GM12878 (cell line): ENCODE measurements around the gene RAD51B. TPM values are rescaled to one million over a fixed set of nuclear protein-coding genes. Genes with fewer than 3 reads are reported as not detected.
A peak's percentile ranks its signal among the peaks of the same experiment; 100 is the strongest.

Experiments used
- BACH1 ChIP-seq: fragments of 450-650 bp; IDR thresholded peaks from 2 replicates; pipeline ENCODE4 v1.6.1; 2017; ENCODE audit warnings: mild to moderate bottlenecking, borderline replicate concordance
- BCL11A ChIP-seq: IDR thresholded peaks from 2 replicates; pipeline ENCODE4 v1.6.1; 2011; ENCODE audit warnings: low read depth, low read length
- BHLHE40 ChIP-seq, 2 experiments: fragments of 450-650 bp in 1 of 2; IDR thresholded peaks; 2 replicates each; pipeline ENCODE4 v1.6.1; 2011 to 2017; ENCODE audit warnings: low read depth in 2 of 2, borderline replicate concordance in 1 of 2, improper control_type of control experiment in 1 of 2, low read length in 1 of 2, mild to moderate bottlenecking in 1 of 2
- BRCA1 ChIP-seq: IDR thresholded peaks from 2 replicates; pipeline ENCODE4 v1.6.1; 2011; ENCODE audit warnings: low read depth, low read length, improper control_type of control experiment
- CBFB ChIP-seq: IDR thresholded peaks from 2 replicates; pipeline ENCODE4 v1.6.1; 2016; ENCODE audit warnings: antibody characterized with exemption, low read depth
- E4F1 ChIP-seq: fragments of 450-650 bp; IDR thresholded peaks from 2 replicates; pipeline ENCODE4 v1.6.1; 2018; ENCODE audit warnings: borderline replicate concordance, mild to moderate bottlenecking; ENCODE audit not compliant: partially characterized antibody
- FOS ChIP-seq: IDR thresholded peaks from 3 replicates; pipeline ENCODE4 v1.6.1; 2011; ENCODE audit warnings: borderline replicate concordance; ENCODE audit not compliant: insufficient read length; ENCODE audit errors: extremely low read depth
- GATAD2B ChIP-seq: fragments of 450-650 bp; conservative IDR thresholded peaks from 2 replicates; pipeline ENCODE4 v1.6.1; 2017; ENCODE audit warnings: low read depth, mild to moderate bottlenecking, moderate library complexity
- HDGF ChIP-seq: fragments of 450-650 bp; IDR thresholded peaks from 2 replicates; pipeline ENCODE4 v1.6.1; 2016; ENCODE audit warnings: antibody characterized with exemption
- JUND ChIP-seq: IDR thresholded peaks from 2 replicates; pipeline ENCODE4 v1.6.1; 2012; ENCODE audit warnings: low read depth, mild to moderate bottlenecking, low read length, improper control_type of control experiment, moderate library complexity
- KAT2A ChIP-seq: conservative IDR thresholded peaks from 2 replicates; pipeline ENCODE4 v1.6.1; 2011; ENCODE audit warnings: low read depth, low read length; ENCODE audit not compliant: control insufficient read depth
- LARP7 ChIP-seq: fragments of 450-650 bp; IDR thresholded peaks from 2 replicates; pipeline ENCODE4 v1.6.1; 2017; ENCODE audit warnings: mild to moderate bottlenecking
- MTA2 ChIP-seq: fragments of 450-650 bp; IDR thresholded peaks from 2 replicates; pipeline ENCODE4 v1.6.1; 2016; ENCODE audit warnings: low read depth, mild to moderate bottlenecking, moderate library complexity
- MXI1 ChIP-seq: fragments of 150-350 bp; IDR thresholded peaks from 2 replicates; pipeline ENCODE4 v1.6.1; 2011; ENCODE audit warnings: low read depth, mild to moderate bottlenecking, inconsistent platforms, low read length, improper control_type of control experiment
- NR2C1 ChIP-seq: fragments of 450-650 bp; IDR thresholded peaks from 2 replicates; pipeline ENCODE4 v1.6.1; 2017; ENCODE audit warnings: antibody characterized with exemption, mild to moderate bottlenecking, moderate library complexity
- PAX5 ChIP-seq: IDR thresholded peaks from 2 replicates; pipeline ENCODE4 v1.6.1; 2011; ENCODE audit warnings: low read depth, low read length, borderline replicate concordance
- RAD21 ChIP-seq: IDR thresholded peaks from 2 replicates; pipeline ENCODE4 v1.6.1; 2011; ENCODE audit warnings: mild to moderate bottlenecking, low read depth, low read length, moderate library complexity; ENCODE audit not compliant: insufficient read depth
- SMC3 ChIP-seq: IDR thresholded peaks from 2 replicates; pipeline ENCODE4 v1.6.1; 2011; ENCODE audit warnings: low read length, improper control_type of control experiment, borderline replicate concordance
- ZNF622 ChIP-seq: fragments of 450-650 bp; IDR thresholded peaks from 2 replicates; pipeline ENCODE4 v1.6.1; 2017; ENCODE audit warnings: mild to moderate bottlenecking, inconsistent platforms
- ZNF687 ChIP-seq: fragments of 450-650 bp; IDR thresholded peaks from 2 replicates; pipeline ENCODE4 v1.6.1; 2017; ENCODE audit warnings: mild to moderate bottlenecking, moderate library complexity
- polyA plus RNA-seq, 11 experiments: library from polyadenylated mRNA; depleted of rRNA in 4 of 11; unstranded in 6 of 11; stranded (reverse) in 5 of 11; fragments of >200 nt; fragmentation: Nextera tagmentation in 4 of 11; fragmentation: Illumina TruSeq in 1 of 11; extraction: Ambion mirVana in 4 of 11; extraction: Trizol in 1 of 11; gene quantifications; 1 replicate in 1 of 11; 2 replicates in 10 of 11; pipeline versions ENCODE4 v1.2.1 to v1.2.3, GENCODE V29; 2011 to 2016; ENCODE audit warnings: inconsistent platforms in 2 of 11, missing spikeins in 2 of 11, low read depth in 1 of 11
- total RNA-seq, 4 experiments: library from RNA; depleted of rRNA in 3 of 4; stranded (reverse); fragments of >200 nt in 3 of 4; fragmentation: Illumina TruSeq in 1 of 4; extraction: Trizol in 1 of 4; gene quantifications; 2 replicates each; pipeline versions ENCODE4 v1.2.1 to v1.2.3, GENCODE V29; 2013 to 2021
- TF ChIP-seq, protein P1 (sequence below): IDR thresholded peaks from 2 replicates; pipeline ENCODE4 v1.6.1; 2012; ENCODE audit warnings: low read depth, low read length, improper control_type of control experiment
- TF ChIP-seq, protein P2 (sequence below): fragments of 450-650 bp; IDR thresholded peaks from 2 replicates; pipeline ENCODE4 v1.6.1; 2017; ENCODE audit warnings: antibody characterized with exemption, mild to moderate bottlenecking, moderate library complexity

RAD51B gene
- total and polyA plus RNA-seq, 10 of the 15 experiments (the other 5 are each of a cell fraction or from before 2014, with no cell fraction given) = 9.8 to 26.8 (median 21.3) TPM

DNA sequence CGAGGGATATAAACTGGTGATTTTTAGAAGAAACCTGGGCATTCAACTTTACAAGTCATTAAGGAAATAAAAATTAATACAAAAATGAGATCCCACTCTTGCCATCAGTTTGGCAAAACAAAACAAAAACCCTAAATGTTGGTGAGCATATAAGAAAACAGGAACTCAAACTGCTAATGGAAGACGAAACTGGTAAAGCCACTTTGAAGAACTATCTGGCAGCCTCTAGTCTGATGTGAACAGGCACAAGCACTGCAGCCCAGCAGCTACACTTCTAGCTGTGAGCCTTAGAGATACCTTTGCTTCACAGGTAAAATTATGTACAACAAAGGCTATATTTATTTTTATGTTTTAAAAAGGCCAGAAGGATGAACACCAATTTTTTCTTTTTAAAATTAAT is 513.7 kb downstream of the RAD51B start (continued):
- TF ChIP-seq BACH1 (no peak), SMC3 (no peak), PAX5 (no peak), ZNF622 (no peak), BCL11A (no peak), BRCA1 (no peak), RAD21 (0 out of 2 replicates have a peak, but pooled peaks have one; percentile 6), NR2C1 (no peak), MXI1 (no peak), JUND (no peak), GATAD2B (no peak), E4F1 (no peak), FOS (no peak), MTA2 (peak; percentile 32; the same call in 1 of the 2 replicates), ZNF687 (no peak), CBFB (no peak), BHLHE40 (IDR thresholded peaks at IDR 0.05; ENCODE audit: borderline replicate concordance in 1 of 2, low read depth in 2 of 2, low read length in 1 of 2) (no peak), HDGF (0 out of 2 replicates have a peak, but pooled peaks have one; percentile 3), KAT2A (no peak), LARP7 (no peak)
- TF ChIP-seq, protein P1, sequence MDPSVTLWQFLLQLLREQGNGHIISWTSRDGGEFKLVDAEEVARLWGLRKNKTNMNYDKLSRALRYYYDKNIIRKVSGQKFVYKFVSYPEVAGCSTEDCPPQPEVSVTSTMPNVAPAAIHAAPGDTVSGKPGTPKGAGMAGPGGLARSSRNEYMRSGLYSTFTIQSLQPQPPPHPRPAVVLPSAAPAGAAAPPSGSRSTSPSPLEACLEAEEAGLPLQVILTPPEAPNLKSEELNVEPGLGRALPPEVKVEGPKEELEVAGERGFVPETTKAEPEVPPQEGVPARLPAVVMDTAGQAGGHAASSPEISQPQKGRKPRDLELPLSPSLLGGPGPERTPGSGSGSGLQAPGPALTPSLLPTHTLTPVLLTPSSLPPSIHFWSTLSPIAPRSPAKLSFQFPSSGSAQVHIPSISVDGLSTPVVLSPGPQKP = no peak
- TF ChIP-seq, protein P2, sequence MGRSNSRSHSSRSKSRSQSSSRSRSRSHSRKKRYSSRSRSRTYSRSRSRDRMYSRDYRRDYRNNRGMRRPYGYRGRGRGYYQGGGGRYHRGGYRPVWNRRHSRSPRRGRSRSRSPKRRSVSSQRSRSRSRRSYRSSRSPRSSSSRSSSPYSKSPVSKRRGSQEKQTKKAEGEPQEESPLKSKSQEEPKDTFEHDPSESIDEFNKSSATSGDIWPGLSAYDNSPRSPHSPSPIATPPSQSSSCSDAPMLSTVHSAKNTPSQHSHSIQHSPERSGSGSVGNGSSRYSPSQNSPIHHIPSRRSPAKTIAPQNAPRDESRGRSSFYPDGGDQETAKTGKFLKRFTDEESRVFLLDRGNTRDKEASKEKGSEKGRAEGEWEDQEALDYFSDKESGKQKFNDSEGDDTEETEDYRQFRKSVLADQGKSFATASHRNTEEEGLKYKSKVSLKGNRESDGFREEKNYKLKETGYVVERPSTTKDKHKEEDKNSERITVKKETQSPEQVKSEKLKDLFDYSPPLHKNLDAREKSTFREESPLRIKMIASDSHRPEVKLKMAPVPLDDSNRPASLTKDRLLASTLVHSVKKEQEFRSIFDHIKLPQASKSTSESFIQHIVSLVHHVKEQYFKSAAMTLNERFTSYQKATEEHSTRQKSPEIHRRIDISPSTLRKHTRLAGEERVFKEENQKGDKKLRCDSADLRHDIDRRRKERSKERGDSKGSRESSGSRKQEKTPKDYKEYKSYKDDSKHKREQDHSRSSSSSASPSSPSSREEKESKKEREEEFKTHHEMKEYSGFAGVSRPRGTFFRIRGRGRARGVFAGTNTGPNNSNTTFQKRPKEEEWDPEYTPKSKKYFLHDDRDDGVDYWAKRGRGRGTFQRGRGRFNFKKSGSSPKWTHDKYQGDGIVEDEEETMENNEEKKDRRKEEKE = no peak
